Measurements from ENCODE around the gene ATG101. TPM values are rescaled to one million over a fixed set of nuclear protein-coding genes. Genes with fewer than 3 reads are reported as not detected.

The ATG101 gene
- total and polyA plus RNA-seq, 2 of the 8 experiments (the other 6 are each of a cell fraction or from before 2014, with no cell fraction given) = 49.8 to 55.9 TPM

DNA sequence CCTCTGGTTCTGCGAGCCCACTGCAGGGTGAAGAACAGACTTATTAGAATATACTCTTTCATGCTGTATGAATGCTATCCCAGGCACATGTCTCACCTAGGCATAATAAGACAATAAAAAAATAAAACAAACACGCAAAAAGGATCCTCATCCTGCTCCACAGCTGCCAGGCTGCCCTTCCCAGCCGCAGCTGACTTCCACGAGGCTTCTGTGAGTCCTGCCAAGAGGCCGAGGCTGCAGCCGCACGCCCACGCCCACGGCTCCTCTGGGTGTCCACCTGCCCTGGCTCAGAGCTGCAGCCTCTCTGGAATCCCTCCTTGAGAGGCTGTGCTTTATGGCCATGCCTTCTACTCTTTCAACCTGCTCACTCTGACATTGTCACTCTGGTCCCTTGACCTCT is 16.6 kb downstream of the ATG101 start (continued):
- TF ChIP-seq CTBP2 (IDR thresholded peaks at IDR 0.05; ENCODE audit: borderline replicate concordance, insufficient read depth, insufficient read length, low read length) (no peak), CREB1 (IDR thresholded peaks at IDR 0.05) (no peak)

Measured in H1 (cell line).